DMS53 treated with DMSO at 0.1 percent for 48 hours (cell line): Measurements from ENCODE around the gene ABI3BP.
"Not testable (repeated sequence)": the region's sequence is repeated elsewhere in the genome, so short reads cannot be mapped to it uniquely, and the experiment has no call there.

ENCODE experiments used
- DNase-seq: peaks from one replicate; lab custom pipeline; 2025; ENCODE audit not compliant: unreplicated experiment; lab: John Stamatoyannopoulos, UW

ABI3BP gene

DNA sequence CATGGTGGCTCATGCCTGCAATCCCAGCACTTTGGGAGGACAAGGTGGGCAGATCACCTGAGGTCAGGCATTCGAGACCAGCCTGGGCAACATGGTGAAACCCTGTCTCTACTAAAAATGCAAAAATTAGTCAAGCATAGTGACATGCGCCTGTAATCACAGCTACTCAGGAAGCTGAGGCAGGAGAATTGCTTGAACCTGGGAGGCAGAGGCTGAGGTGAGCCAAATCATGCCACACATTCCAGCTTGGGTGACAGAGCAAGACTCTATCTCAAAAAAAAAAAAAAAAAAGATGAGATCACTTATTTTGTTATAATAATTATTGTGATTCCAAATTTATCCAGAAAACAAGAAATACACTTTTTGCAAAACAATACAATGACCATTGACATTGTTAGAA, 47.1 kb downstream of the ABI3BP start:
- DNase-seq = not testable (repeated sequence)

GRCh38 chr3:100941451-100941850, 51.8 kb downstream of the ABI3BP start:
- DNase-seq = no peak

DNA sequence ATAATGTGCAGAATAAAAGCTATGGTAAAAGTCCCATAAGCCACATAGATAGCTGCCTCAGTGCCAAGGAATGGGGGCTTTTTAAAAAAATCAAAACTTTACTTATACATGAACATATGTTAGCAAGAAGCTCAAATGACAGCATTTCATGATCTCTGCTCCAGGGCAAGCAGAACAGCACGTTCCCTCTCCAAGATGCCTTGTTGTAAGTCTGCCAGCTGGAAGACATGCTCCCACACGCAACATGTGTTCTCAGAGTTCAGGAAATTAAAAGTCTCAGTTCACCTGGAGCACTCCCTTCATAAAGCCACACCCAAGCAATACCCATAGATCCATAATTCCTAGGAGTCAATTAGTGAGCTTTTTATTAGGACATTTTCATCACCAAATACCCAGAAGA, 52.2 kb downstream of the ABI3BP start:
- DNase-seq = no peak

DNA sequence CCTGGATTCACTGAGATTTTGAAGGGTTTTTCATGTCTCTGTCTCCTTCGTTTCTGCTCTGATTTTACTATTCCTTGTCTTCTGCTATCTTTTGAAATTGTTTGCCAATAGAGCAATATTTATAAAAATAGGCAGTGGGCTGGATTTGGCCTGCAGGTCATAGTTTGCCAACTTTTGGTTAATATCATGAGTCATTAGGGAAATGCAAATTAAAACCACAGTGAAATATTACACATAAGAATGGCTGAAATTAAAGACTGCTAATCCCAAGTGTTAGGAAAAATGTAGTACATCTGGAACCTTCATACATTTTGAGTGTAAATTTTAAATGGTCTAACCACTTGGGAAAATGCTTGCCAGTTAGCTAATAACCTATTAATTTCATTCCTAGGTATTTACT, 56.3 kb downstream of the ABI3BP start:
- DNase-seq = no peak

GRCh38 chr3:100932491-100932890, 60.7 kb downstream of the ABI3BP start:
- DNase-seq = no peak

DNA sequence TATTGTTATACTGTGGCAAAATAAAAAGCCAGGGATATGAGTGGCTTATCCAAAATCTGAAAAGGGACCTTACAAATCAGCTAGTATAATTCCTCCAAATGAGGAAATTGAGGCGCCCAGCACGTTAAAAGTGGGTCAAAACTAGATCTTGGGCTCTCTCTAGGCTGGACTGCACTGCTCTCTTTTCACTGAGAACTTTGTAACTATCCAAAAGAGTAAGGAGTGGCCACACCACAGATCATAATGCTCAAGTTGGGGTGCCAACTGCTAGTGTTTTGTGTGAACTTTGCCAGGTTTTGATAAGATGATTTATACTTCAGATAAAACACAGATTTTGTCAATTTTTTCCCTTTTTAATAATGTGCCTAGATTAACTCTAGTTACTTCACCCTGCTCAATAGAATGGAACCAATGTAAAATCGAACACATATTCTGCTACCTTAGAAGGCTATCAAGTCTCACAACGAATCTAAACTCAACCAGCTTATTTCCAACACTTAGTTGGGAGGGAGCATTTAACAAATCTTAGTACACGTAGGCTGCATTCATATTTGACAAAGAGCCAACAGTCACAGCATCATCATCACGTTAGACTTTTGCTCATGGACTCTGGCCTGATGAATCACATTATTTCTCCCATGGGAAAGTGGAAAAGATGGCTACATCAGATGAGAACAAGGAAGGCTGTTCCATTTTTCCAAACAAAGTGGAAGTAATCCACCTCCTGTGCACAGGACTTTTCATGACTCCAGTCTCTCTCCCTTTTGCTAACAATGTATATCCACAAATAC, 64.4 kb downstream of the ABI3BP start:
- DNase-seq = no peak

DNA sequence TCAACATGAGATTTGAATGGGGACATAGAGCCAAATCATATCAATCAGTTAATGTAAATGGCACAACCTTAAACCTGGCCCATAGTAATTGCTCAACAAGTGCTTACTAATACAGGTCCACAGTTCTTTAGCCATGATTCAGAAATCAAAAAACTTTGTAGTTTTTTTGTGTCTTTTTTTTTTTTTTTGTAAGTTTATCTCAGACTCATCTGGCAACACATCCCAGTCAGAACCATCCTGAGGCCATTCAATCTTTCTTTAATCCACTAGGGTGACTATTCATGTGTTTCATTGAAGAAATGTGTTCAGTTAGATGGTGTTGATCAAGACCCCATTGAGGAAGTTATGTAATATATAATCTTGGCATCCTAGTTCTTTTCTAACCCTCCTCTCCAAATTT, 65.4 kb downstream of the ABI3BP start:
- no peak for DNase-seq

- DNase-seq = no peak
Measured at GRCh38 chr3:100915706-100916495, 77.3 kb downstream of the ABI3BP start.

DNA sequence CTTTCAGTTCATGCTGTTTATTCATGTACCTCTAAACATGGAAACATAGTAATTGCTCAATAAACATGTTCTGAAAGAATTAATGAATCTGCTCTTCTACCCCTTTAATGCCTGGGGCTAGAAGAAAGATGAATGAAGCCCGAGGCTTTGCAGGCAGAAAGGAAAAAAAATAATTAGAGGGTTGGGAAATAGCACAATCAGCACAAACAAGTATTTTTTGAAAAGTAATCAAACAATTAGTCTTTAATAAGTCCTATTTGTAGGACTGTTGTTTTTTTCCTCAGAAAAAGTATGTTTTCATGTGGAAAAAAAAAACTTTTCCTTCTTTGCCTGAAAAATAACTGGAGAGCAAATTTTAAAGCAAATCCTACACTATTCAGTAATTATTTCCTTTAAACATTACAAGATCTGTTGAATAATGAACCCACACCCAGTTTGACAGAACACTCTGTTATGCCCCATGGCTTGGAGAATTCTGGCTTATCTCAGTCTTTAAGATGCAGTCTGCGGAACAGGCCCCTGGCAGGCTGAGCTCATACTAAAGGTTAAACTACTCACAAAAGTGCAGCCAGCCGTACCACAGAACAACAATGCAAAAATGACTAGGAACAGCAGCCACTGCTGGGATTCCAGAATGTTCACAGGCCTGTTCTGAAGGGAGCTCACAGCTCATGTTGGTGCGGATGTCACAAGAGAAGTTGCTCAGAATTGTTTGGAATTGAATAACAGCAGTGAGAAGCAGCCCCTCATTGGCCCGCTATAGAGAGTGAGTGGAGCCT, 79.2 kb downstream of the ABI3BP start:
- no peak for DNase-seq

GRCh38 chr3:100912976-100913545, 80.2 kb downstream of the ABI3BP start:
- DNase-seq = no peak

- no peak for DNase-seq
Measured at GRCh38 chr3:100912571-100912970, 80.7 kb downstream of the ABI3BP start.

- DNase-seq = no peak
Measured at GRCh38 chr3:100911956-100912355, 81.3 kb downstream of the ABI3BP start.

DNA sequence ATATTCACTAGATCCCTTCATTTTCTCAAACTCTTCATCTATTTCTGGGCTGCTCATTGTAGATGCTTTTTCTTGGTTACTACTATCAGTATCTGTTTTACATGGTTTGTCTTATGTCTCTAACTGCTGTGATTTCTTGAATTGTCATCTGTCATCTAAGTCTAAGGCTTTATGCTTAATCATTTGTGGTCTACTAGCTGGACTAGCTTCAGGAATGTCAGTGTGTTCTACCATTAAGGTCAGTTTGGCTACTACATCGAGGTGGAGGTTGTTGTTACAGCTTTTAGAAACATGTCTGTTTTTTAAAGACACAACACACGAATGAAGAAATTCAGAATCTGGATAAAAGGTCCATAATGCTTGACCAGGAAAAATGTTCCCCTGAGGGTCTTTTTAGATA, 82.2 kb downstream of the ABI3BP start:
- DNase-seq = no peak

- no peak for DNase-seq
Measured at GRCh38 chr3:100902572-100902971, 90.6 kb downstream of the ABI3BP start.

GRCh38 chr3:100900671-100901335, 92.4 kb downstream of the ABI3BP start:
- DNase-seq = no peak

DNA sequence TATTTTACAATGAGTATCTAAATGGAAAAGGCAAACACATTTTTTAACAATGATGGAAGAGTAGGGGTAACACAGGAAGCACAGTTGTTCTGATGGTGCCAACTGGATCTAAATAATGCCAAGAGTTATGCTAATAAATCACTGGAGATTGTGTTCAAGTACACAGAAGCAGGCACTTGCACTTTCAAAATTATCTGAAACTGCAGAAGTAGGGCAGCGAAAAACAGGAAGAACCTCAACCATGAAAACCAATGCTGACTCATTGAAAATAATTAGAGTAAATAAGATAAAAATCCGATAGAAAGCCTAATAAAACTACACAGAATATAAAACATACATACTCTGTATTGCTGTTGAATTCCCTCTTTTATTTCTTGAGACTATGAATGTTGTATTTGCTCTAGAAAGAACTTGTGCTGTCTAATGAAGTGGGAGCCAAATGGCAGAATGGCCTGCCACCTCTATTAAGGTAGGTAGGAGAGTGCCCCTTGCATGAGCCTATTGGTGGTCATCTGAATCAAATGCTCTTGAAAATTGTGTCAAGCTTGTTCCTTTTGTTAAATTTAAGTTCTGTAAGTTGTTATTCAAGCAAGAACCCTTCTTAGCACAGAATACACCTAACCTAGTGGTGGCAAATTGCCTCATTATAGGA, 93.7 kb downstream of the ABI3BP start:
- DNase-seq = no peak

DNA sequence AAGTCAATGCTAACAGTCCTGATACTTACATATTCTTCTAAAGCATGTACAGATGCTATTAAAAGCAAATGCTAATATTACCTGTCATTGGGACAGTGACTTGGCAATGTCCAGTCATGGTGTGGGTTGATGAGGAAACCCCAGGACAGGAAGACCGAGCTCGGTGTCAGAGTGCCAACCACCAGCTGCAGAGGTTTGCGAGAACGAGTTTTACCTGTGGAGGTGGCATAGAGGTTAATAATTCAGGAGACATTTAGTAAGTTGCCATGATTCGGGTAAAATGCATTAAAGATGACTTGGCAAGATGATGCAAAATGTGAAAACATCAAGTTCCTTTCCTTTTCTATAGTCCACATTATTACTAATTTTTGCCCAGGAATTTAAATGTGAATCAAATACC, 94.5 kb downstream of the ABI3BP start:
- DNase-seq = no peak

- no peak for DNase-seq
Measured at GRCh38 chr3:100896994-100897393, 96.2 kb downstream of the ABI3BP start.

- no peak for DNase-seq
Measured at GRCh38 chr3:100893590-100893989, 99.6 kb downstream of the ABI3BP start.

DNA sequence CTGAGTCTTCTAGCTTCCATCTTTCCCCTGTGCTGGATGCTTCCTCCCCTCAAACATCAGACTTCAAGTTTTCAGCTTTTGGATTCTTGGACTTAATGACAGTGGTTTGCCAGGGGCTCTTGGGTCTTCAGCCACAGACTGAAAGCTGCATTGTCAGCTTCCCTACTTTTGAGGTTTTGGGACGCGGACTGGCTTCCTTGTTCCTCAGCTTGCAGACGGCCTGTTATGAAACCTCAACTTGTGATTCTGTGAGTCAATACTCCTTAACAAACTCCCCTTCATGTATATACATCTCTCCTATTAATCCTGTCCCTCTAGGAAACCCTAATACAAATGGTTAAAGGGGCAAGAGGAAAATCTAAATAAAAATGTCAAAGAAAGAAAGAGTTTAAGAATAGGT, 100.1 kb downstream of the ABI3BP start:
- DNase-seq = no peak
